ENCODE data around the gene GNB1L.

DNA sequence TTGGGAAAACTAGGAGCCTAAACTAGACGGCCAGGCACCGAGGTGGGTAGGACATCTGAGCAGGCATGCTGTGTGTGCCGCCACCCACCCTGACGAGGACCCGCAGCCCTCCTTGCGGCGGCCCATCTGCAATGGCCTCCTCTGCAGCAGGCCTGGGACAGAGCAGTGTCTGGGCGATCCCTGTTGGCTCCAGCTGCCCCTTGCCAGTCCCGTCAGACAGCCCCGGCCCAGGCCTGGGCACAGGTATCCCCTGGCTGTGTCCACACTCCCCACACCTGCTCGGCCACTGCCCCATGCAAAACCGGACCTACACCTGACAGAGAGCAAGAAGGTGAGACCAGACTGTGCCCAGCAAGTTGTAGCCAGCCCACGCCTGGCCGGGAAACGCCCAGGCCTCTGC is 38.7 kb upstream of the GNB1L start:
- TF ChIP-seq EZH2 (IDR thresholded peaks at IDR 0.05; ENCODE audit: borderline replicate concordance, insufficient read depth, low read length, poor library complexity, severe bottlenecking) (no peak), CTCF (IDR thresholded peaks at IDR 0.05; ENCODE audit: poor library complexity, severe bottlenecking) (no peak), POLR2AphosphoS5 (IDR thresholded peaks at IDR 0.05) (no peak), SMC3 (conservative IDR thresholded peaks at IDR 0.05; ENCODE audit: poor library complexity) (no peak), RAD21 (conservative IDR thresholded peaks at IDR 0.05) (no peak), REST (IDR thresholded peaks at IDR 0.05; ENCODE audit: borderline replicate concordance) (no peak), EP300 (conservative IDR thresholded peaks at IDR 0.05; ENCODE audit: poor library complexity, severe bottlenecking) (no peak), MXI1 (conservative IDR thresholded peaks at IDR 0.05; ENCODE audit: poor library complexity, severe bottlenecking) (no peak), TAF1 (IDR thresholded peaks at IDR 0.05; ENCODE audit: low read depth) (no peak)
